T-helper 9 cell (primary cell): Measurements from ENCODE around the gene IMMP2L.

Source experiments
- DNase-seq: peaks from one replicate; pipeline ENCODE4 v3.0.0-alpha.2; 2020

The IMMP2L gene

DNA sequence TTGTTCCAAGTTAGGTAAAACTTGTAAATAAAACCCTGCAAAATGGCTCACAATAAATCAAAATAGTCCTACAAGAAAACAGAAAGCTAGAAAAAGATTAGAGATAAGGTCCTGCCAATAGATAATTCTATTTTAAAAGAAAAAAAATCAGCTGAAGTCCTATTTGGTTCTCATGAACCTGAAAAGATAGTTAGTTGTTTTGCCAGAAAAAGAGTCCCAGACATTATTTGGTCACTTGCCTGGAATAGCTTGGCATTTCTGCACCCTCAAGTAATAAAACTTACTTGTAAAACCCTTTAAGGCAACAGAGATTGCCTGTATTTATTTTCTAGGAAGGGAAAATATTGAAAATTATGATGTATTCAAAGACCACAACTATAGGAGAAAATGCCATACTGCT lies 423.7 kb downstream of the IMMP2L start:
- DNase-seq = no peak

DNA sequence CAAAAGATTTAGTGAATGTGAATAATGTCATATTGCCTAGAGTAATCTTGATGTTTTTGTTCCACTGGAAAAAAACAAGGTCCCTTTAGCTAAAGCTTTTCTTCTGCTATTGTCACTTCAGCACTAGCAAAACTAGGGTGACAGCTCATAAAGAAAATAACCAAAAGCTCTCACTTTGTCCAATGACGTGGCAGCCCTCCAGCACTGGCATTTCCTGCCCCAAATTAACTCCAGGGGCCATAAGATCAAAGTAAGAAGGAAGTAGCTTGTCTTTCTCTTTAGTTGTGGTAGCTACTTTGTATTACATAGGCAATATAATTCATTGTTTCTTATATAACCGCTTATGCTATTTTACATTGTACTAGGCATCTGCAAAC lies 424.1 kb downstream of the IMMP2L start:
- peak; percentile 15 for DNase-seq

DNA sequence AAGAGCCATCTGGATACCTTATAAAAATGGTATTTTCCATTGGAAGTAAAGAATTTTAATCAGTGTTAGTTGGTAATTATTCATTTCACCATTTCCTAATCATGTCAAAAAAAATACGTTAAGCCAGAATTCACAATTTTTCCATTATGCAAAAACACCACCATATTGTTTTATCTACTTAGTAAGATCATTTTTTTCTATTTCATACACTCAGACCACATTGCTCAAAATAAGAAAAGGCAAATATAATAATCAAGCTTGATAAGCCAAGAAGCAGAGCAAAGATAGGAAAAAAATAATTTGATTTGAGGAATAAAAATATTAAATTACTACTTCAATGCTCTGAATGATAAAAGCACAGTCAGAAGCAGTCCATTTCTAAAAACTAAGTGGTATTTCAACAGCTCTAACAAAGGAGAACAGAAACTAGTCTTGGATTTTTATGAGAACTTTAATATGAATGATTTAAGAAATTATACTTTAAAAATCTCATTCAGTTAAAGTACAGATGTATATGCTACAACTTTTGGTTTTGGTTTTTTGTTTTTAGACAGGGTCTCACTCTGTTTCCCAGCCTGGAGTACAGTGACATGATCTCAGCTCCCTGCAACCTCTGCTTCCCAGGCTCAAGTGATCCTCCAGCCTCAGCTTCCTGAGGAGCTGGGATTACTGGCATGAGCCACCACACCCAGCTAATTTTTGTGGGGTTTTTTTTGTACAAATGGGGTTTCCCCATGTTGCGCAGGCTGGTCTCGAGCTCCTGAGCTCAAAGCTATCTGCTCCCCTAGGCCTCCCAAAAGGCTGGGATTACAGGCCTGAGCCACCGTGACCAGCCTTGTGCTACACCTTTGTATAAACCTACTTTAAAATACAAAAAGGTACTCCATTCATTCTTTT lies 424.7 kb downstream of the IMMP2L start:
- DNase-seq = peak; percentile 0

DNA sequence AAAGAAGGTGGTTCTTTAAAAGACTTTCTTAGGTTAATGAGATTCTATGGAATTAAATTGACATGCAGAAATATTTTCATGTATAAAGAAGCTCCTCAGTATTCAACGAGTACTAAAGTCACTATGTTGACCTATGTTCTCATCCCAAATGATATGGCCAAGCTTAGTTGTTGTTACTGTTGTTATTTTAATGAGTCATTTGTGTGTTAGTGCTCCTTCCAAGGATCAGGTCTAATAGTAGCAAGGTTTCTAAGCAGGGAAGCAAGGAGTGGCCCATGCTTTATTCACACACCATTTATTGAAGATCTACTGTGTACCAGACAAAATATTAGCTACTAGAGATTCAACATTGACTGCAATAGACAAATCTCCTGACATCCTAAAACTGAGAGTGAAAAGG lies 429.5 kb downstream of the IMMP2L start:
- DNase-seq = no peak

- no peak for DNase-seq
Measured at GRCh38 chr7:111129435-111129834, 432.9 kb downstream of the IMMP2L start.

DNA sequence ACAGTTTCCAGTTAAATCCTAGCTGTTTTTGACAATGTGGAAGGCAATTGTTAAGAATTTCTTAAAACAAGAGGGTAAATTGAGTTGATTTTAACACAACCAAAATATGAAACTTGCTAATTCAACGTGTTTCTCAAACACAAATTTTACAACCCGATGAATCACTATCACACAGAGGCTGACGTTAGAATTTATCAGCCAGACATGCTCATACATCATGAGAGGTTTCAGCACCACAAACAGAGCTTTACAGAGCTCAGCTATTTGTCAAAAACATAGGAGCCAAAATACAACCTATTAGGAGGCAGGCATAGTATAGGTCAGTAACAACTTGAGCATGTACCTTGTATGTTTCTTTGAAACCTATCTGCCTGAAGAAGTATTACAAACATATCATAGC lies 435.3 kb downstream of the IMMP2L start:
- no peak for DNase-seq

DNA sequence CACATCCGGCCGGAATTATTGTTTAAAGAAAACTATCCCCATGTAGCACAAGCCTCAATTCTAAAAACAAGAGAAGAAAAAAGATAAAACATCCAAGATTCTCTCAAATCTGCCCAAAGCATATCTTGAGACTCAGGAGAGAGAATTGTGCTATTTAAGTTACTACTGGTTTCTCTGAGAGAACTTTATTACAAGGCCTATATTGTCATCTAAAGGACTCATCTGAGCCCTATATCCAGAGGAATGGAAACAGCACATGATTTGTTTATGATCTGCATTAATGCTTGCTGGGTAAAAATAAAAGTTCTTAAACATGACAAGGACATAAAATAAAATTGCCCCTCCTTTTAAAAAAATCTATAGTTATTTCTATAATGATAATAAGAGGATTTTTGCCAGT lies 446.3 kb downstream of the IMMP2L start:
- no peak for DNase-seq

DNA sequence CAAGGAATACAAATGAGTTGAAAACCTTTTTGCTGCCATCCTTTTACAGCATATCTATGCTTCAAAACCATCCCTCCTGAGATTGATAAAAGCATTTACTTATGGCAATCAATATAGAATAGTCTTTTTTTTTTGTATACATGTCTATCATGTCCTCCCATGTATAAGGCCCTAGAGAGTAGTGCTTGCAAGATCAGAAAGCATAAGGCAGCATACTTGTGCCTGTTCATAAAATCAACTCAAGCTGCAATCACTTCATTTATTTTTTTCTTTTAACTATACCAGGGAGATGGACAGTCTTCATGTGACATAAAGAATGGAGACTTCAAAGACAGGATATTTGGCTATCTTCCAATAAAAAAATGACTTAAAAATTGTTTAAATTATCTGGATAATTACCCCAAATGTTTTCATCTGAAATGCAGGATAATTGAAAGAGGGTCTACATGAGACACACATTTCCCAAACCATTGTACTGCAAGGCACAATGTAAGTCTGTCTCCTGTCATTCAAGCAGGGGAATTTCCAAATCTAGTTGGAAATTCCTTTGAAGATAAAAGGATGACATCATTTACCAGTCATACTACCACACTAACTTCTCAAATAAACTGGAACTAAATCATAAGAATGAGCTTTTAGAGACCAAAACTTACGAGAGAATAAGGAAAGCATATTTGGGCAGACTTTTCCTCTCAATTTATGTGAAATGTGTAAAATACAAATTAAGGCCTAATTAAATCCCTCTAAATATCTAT lies 448.9 kb downstream of the IMMP2L start:
- DNase-seq = no peak

DNA sequence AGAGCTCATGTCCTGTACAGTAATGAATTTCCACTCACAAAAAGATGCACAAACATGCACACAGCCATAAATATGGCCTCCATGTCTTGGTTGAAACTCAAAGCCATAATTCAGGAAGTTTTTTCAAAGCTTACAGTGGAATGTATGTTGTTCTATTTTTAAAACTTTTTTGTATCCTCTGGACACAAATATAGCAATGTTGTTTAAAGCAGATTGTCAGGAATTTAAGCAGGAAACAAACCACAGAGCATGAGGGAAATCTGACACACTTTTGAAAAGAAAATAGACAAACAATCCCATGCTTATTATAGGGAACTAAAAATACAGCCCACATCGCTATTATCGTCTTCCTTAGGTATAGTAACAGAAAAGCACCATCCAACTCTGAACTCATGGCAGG lies 449.9 kb downstream of the IMMP2L start:
- DNase-seq = no peak

DNA sequence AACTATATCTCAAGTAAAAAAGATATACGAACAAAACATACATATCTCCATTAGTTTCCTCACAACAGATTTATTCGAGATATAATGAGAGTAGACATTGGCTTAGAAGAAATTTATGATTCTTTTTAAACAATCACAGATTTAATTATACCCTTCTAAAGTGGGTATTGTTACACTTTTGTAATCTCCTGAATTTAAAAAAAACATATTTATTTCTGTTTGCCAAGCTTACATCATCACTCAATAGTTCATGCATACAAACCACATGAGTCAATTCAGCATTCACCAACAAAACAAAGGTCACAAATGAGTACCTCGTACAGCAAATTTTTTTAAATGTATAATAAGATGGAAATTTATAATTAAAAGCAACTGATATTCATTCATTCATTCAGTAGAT lies 453.8 kb downstream of the IMMP2L start:
- no peak for DNase-seq

DNA sequence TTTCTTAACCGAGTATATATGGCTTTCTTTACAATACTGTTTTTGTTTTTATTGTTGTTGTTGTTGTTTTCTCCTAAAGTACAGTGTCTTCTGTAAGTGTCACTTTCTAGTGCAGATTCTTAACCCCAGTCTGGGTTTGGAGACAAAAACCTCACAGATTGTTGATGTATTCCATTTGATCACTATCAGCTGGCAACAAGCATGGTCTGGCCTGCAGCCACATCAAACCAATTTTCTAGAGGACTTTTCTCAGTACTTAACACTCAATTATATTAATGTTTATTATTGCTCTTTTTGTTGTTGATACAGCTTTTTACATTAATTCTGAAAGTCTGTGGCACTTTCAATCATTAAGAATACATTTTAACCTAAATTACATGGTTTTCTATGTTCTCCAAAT lies 454.3 kb downstream of the IMMP2L start:
- DNase-seq = no peak

GRCh38 chr7:111107579-111107978 lies 454.7 kb downstream of the IMMP2L start:
- DNase-seq = no peak

- no peak for DNase-seq
Measured at GRCh38 chr7:111105269-111105668, 457.0 kb downstream of the IMMP2L start.

DNA sequence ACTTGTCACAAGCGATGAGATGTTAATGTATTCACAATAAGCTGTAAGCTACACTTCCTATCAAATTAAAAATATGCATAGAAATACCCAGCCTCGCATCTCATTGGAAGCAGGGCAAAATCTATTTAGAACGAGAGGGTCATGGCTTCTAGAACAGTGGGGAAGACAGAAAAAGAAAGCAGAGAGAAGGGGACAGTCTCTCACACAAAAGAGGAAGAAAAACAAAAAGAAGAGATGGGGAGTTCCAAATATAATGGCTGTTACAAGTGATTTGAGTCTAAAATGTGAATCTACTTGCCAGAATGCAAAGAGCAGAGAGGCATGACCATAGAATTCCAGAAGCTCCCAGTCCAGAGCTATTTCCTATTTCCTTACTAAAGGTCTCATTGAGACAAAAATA lies 457.6 kb downstream of the IMMP2L start:
- no peak for DNase-seq

- no peak for DNase-seq
Measured at GRCh38 chr7:111103678-111104274, 458.5 kb downstream of the IMMP2L start.

DNA sequence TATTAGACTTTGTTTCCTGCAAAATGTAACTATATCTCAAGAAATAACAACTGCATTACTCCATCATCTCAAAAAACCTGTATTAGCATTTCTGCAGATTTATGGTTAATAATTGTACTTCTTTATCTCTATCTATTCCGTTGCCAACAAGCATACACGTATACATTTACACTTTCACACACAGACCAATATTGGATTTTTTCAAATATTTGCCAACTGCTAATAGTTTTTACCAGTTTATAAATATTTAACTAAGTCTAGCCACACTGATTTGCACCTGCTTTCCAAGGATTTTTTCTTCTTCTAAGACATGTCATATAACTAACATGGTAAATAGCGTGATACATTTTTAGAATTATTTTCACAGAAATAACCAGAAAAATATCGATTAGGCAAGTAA lies 459.2 kb downstream of the IMMP2L start:
- DNase-seq = no peak

GRCh38 chr7:111101856-111102646 lies 460.2 kb downstream of the IMMP2L start:
- DNase-seq = no peak

GRCh38 chr7:111098926-111099250 lies 463.4 kb downstream of the IMMP2L start:
- DNase-seq = no peak

- peak; percentile 30 for DNase-seq
Measured at GRCh38 chr7:111098011-111098925, 464.0 kb downstream of the IMMP2L start.

DNA sequence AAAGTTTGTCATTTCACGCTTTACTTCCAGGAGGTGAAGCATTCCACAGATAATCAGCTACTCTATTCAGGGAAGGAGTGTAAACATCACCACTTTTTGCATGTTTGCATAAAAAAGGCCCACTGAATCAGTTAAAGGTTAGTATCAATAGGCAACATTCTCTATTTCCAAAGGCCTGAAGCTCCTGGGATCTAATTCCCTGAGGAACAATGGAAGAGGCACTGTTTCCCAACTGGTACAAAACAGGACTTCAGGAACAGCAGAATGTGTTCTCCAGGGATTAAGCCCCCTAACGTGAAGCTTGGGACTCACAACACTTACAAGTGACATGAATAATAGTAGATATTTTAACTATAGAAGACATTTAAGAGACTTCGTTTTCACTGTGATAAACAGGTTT lies 465.3 kb downstream of the IMMP2L start:
- no peak for DNase-seq

DNA sequence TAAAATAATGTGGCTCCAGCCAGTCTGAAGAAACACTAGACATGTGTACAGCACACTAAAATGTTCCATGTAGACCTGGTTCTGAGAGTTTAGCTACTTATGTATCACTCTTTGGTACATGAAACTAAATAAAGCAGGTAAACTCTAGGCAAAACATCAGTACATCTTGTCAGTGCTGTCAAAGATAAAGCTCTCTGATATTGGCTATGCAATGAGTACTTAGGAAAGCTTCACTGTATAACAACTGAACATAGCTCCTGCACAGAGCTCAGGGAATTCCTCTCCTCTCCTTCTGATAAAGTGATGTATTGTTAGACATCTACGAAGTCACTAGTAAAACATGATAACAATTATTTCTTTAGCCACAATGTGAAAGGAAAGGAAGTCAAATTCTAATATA lies 467.9 kb downstream of the IMMP2L start:
- DNase-seq = no peak

DNA sequence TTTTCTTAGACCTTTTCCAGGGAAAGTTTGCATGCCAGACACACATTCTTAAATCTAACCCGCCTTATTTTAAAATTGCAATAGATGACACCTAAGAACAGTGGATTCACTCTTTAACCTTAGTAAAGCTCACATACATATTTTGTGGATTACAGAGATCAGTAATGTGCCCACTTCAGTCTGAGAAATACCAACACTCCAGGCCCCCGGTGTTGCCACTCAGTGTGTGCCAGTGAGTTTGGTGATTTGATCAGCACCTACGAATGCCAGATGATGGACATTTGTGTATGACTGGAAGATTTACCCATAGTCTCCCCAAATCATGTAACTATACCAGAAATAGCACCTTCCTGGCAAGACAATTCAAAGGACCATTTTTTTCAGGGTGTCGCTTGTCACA lies 468.8 kb downstream of the IMMP2L start:
- DNase-seq = no peak
